ENCODE measurements around the gene GPC5. TPM values are rescaled to one million over a fixed set of nuclear protein-coding genes. Genes with fewer than 3 reads are reported as not detected.
"Not testable (repeated sequence)": the region's sequence is repeated elsewhere in the genome, so short reads cannot be mapped to it uniquely, and the experiment has no call there.

Gene GPC5
- total RNA-seq, 2 donors from 2014 or later: 0.22 to 0.51 TPM

GRCh38 chr13:91785431-91786119, 387.2 kb downstream of the GPC5 start:
- no peak for TF ChIP-seq CTCF (conservative IDR thresholded peaks at IDR 0.05)
- H3K27ac ChIP-seq (ENCODE audit: low read depth, low read length): no peak overlapping the region
- peak overlapping the region; percentile 26 for H3K27ac Mint-ChIP-seq
- H3K4me1 ChIP-seq (ENCODE audit: control insufficient read depth, insufficient read depth, low read length): no peaks in the 10 kb centered on the region
- no peaks in the 10 kb centered on the region for H3K36me3 ChIP-seq (ENCODE audit: control insufficient read depth, insufficient read depth, low read length)
- H3K9me3 ChIP-seq (ENCODE audit: control insufficient read depth, low read length): no peaks in the 10 kb centered on the region
- WGBS, 2 experiments (ENCODE audit: insufficient coverage in 1 of 2, insufficient read length in 1 of 2): 77 to 90% methylated on average over 5 of the region's 5 CpGs
- H3K9me3 Mint-ChIP-seq: no peaks in the 10 kb centered on the region
- H3K27me3 ChIP-seq (ENCODE audit: control insufficient read depth, insufficient read depth, low read length, poor library complexity, severe bottlenecking): no peaks in the 10 kb centered on the region
- no peak overlapping the region for H3K9ac ChIP-seq (ENCODE audit: extremely low read depth, low read length, poor library complexity, severe bottlenecking)
- H3K4me3 Mint-ChIP-seq: no peak overlapping the region
- no peaks in the 10 kb centered on the region for H3K36me3 Mint-ChIP-seq (ENCODE audit: low read depth)
- H3K27me3 Mint-ChIP-seq (ENCODE audit: insufficient read depth): no peaks in the 10 kb centered on the region
- peaks cover 6% of the 10 kb centered on the region for H3K4me1 Mint-ChIP-seq
- H3K4me3 ChIP-seq (ENCODE audit: low read length): no peak overlapping the region
- DNase-seq: no peak

GRCh38 chr13:91792054-91792453, 393.6 kb downstream of the GPC5 start:
- H3K9ac ChIP-seq (ENCODE audit: extremely low read depth, low read length, poor library complexity, severe bottlenecking): no peak overlapping the region
- H3K4me3 ChIP-seq (ENCODE audit: low read length): no peak overlapping the region
- Mint-ChIP-seq H3K4me3 (no peak overlapping the region), H3K36me3 (ENCODE audit: low read depth) (no peaks in the 10 kb centered on the region), H3K4me1 (peaks cover 4% of the 10 kb centered on the region), H3K27ac (no peak overlapping the region), H3K9me3 (no peaks in the 10 kb centered on the region), H3K27me3 (ENCODE audit: insufficient read depth) (no peaks in the 10 kb centered on the region)
- DNase-seq: no peak
- WGBS, 2 experiments (ENCODE audit: insufficient coverage in 1 of 2, insufficient read length in 1 of 2): 73% methylated on average over 1 of the region's 1 CpG; no CpG with 5 or more reads in 1 of the 2 experiments
- no peak for TF ChIP-seq CTCF (conservative IDR thresholded peaks at IDR 0.05)
- H3K4me1 ChIP-seq (ENCODE audit: control insufficient read depth, insufficient read depth, low read length): no peaks in the 10 kb centered on the region
- H3K9me3 ChIP-seq (ENCODE audit: control insufficient read depth, low read length): no peaks in the 10 kb centered on the region
- H3K27ac ChIP-seq (ENCODE audit: low read depth, low read length): no peak overlapping the region
- H3K36me3 ChIP-seq (ENCODE audit: control insufficient read depth, insufficient read depth, low read length): no peaks in the 10 kb centered on the region
- no peaks in the 10 kb centered on the region for H3K27me3 ChIP-seq (ENCODE audit: control insufficient read depth, insufficient read depth, low read length, poor library complexity, severe bottlenecking)

- Mint-ChIP-seq H3K4me1 (no peaks in the 10 kb centered on the region), H3K9me3 (peaks cover 8% of the 10 kb centered on the region), H3K27ac (no peak overlapping the region), H3K36me3 (ENCODE audit: low read depth) (no peaks in the 10 kb centered on the region), H3K4me3 (no peak overlapping the region), H3K27me3 (ENCODE audit: insufficient read depth) (no peaks in the 10 kb centered on the region)
- TF ChIP-seq CTCF (conservative IDR thresholded peaks at IDR 0.05): no peak
- Histone ChIP-seq H3K27me3 (ENCODE audit: control insufficient read depth, insufficient read depth, low read length, poor library complexity, severe bottlenecking) (no peaks in the 10 kb centered on the region), H3K27ac (ENCODE audit: low read depth, low read length) (no peak overlapping the region), H3K9me3 (ENCODE audit: control insufficient read depth, low read length) (peaks cover 10% of the 10 kb centered on the region), H3K4me3 (ENCODE audit: low read length) (no peak overlapping the region), H3K9ac (ENCODE audit: extremely low read depth, low read length, poor library complexity, severe bottlenecking) (no peak overlapping the region), H3K36me3 (ENCODE audit: control insufficient read depth, insufficient read depth, low read length) (no peaks in the 10 kb centered on the region), H3K4me1 (ENCODE audit: control insufficient read depth, insufficient read depth, low read length) (no peaks in the 10 kb centered on the region)
- WGBS, 2 experiments (ENCODE audit: insufficient coverage in 1 of 2, insufficient read length in 1 of 2): 89 to 90% methylated on average over 8 to 11 of the region's 11 CpGs
- no peak for DNase-seq
Observed at GRCh38 chr13:91797567-91797966, 399.1 kb downstream of the GPC5 start.

GRCh38 chr13:91798338-91798737, 399.9 kb downstream of the GPC5 start:
- H3K36me3 ChIP-seq (ENCODE audit: control insufficient read depth, insufficient read depth, low read length); H3K9me3 Mint-ChIP-seq; H3K4me1 Mint-ChIP-seq; H3K27ac ChIP-seq (ENCODE audit: low read depth, low read length); H3K27ac Mint-ChIP-seq; H3K36me3 Mint-ChIP-seq (ENCODE audit: low read depth); H3K27me3 ChIP-seq (ENCODE audit: control insufficient read depth, insufficient read depth, low read length, poor library complexity, severe bottlenecking); H3K4me3 Mint-ChIP-seq; H3K9ac ChIP-seq (ENCODE audit: extremely low read depth, low read length, poor library complexity, severe bottlenecking); H3K27me3 Mint-ChIP-seq (ENCODE audit: insufficient read depth); H3K4me3 ChIP-seq (ENCODE audit: low read length); H3K4me1 ChIP-seq (ENCODE audit: control insufficient read depth, insufficient read depth, low read length); DNase-seq: not testable (repeated sequence)
- H3K9me3 ChIP-seq (ENCODE audit: control insufficient read depth, low read length): peaks cover 10% of the 10 kb centered on the region
- WGBS, 2 experiments (ENCODE audit: insufficient coverage in 1 of 2, insufficient read length in 1 of 2): 83 to 95% methylated on average over 2 of the region's 3 CpGs

- not testable (repeated sequence) for H3K27me3 Mint-ChIP-seq (ENCODE audit: insufficient read depth); H3K27ac Mint-ChIP-seq; H3K4me3 Mint-ChIP-seq; H3K4me1 ChIP-seq (ENCODE audit: control insufficient read depth, insufficient read depth, low read length); H3K27me3 ChIP-seq (ENCODE audit: control insufficient read depth, insufficient read depth, low read length, poor library complexity, severe bottlenecking); H3K36me3 ChIP-seq (ENCODE audit: control insufficient read depth, insufficient read depth, low read length); DNase-seq; H3K9me3 Mint-ChIP-seq; H3K9ac ChIP-seq (ENCODE audit: extremely low read depth, low read length, poor library complexity, severe bottlenecking); H3K4me3 ChIP-seq (ENCODE audit: low read length); H3K27ac ChIP-seq (ENCODE audit: low read depth, low read length); H3K36me3 Mint-ChIP-seq (ENCODE audit: low read depth); H3K4me1 Mint-ChIP-seq
- H3K9me3 ChIP-seq (ENCODE audit: control insufficient read depth, low read length): peaks cover 10% of the 10 kb centered on the region
- 91 to 100% methylated on average over 3 of the region's 3 CpGs for WGBS, 2 experiments (ENCODE audit: insufficient coverage in 1 of 2, insufficient read length in 1 of 2)
Observed at GRCh38 chr13:91801772-91802171, 403.4 kb downstream of the GPC5 start.
